AG08396 (cell line): Measurements from ENCODE around the gene CASS4.
A peak's percentile ranks its signal among the peaks of the same experiment; 100 is the strongest.

ENCODE experiments used
- DNase-seq: peaks from one replicate; pipeline ENCODE4 v3.0.0; 2012; ENCODE audit warnings: low spot score, mixed read lengths

CASS4 gene

GRCh38 chr20:56447227-56447626 lies 35.2 kb downstream of the CASS4 start:
- no peak for DNase-seq

GRCh38 chr20:56449459-56449858 lies 37.4 kb downstream of the CASS4 start:
- DNase-seq: no peak

- no peak for DNase-seq
Measured at GRCh38 chr20:56451056-56451765, 39.2 kb downstream of the CASS4 start.

- no peak for DNase-seq
Measured at GRCh38 chr20:56453352-56453751, 41.3 kb downstream of the CASS4 start.

- no peak for DNase-seq
Measured at GRCh38 chr20:56454754-56455153, 42.7 kb downstream of the CASS4 start.

- no peak for DNase-seq
Measured at GRCh38 chr20:56458206-56458821, 46.3 kb downstream of the CASS4 start.

GRCh38 chr20:56460459-56460858 lies 48.4 kb downstream of the CASS4 start:
- DNase-seq: no peak

GRCh38 chr20:56461576-56461975 lies 49.5 kb downstream of the CASS4 start:
- DNase-seq: no peak

- no peak for DNase-seq
Measured at GRCh38 chr20:56463428-56463827, 51.4 kb downstream of the CASS4 start.

GRCh38 chr20:56465997-56466396 lies 53.9 kb downstream of the CASS4 start:
- DNase-seq: no peak

- no peak for DNase-seq
Measured at GRCh38 chr20:56467968-56468315, 55.9 kb downstream of the CASS4 start.

GRCh38 chr20:56468316-56469076 lies 56.4 kb downstream of the CASS4 start, which contains the start of gene RTF2:
TSS of gene RTF2 (plus strand) at chr20:56468627. CDS start at chr20:56468698, 71 bp downstream.
- peak; percentile 96 for DNase-seq

- DNase-seq: no peak
Measured at GRCh38 chr20:56469077-56469449, 57.0 kb downstream of the CASS4 start.

GRCh38 chr20:56483970-56484369 lies 71.9 kb downstream of the CASS4 start:
- DNase-seq: no peak

GRCh38 chr20:56487216-56487615 lies 75.2 kb downstream of the CASS4 start:
- no peak for DNase-seq

- no peak for DNase-seq
Measured at GRCh38 chr20:56488566-56488965, 76.5 kb downstream of the CASS4 start.

- DNase-seq: no peak
Measured at GRCh38 chr20:56501116-56501515, 89.1 kb downstream of the CASS4 start.

- DNase-seq: no peak
Measured at GRCh38 chr20:56503916-56504315, 91.9 kb downstream of the CASS4 start.

- peak; percentile 24 for DNase-seq
Measured at GRCh38 chr20:56504373-56505005, 92.4 kb downstream of the CASS4 start.

- DNase-seq: no peak
Measured at GRCh38 chr20:56506103-56506502, 94.0 kb downstream of the CASS4 start.
